ENCODE results near the gene DOCK1.

Gene DOCK1

GRCh38 chr10:127043301-127043700 is 138.1 kb downstream of the DOCK1 start:
- no peak for DNase-seq

GRCh38 chr10:127044186-127044585 is 139.0 kb downstream of the DOCK1 start:
- DNase-seq, result no peak

- DNase-seq, result no peak
These were observed 142.0 kb downstream of the DOCK1 start for GRCh38 chr10:127046975-127047877.

- DNase-seq, result no peak
These were observed 142.6 kb downstream of the DOCK1 start for GRCh38 chr10:127047878-127048238.

- no peak for DNase-seq
These were observed 143.4 kb downstream of the DOCK1 start for GRCh38 chr10:127048630-127049029.

- DNase-seq, result no peak
These were observed 146.8 kb downstream of the DOCK1 start for GRCh38 chr10:127052001-127052400.

- DNase-seq, result no peak
These were observed 150.0 kb downstream of the DOCK1 start for GRCh38 chr10:127055263-127055662.

GRCh38 chr10:127059314-127059713 is 154.1 kb downstream of the DOCK1 start:
- DNase-seq, result no peak

GRCh38 chr10:127063762-127064161 is 158.5 kb downstream of the DOCK1 start:
- DNase-seq, result no peak

GRCh38 chr10:127064474-127064873 is 159.2 kb downstream of the DOCK1 start:
- DNase-seq, result no peak

- DNase-seq, result no peak
These were observed 162.4 kb downstream of the DOCK1 start for GRCh38 chr10:127067542-127068194.

- no peak for DNase-seq
These were observed 163.3 kb downstream of the DOCK1 start for GRCh38 chr10:127068485-127068884.

GRCh38 chr10:127069436-127069835 is 164.2 kb downstream of the DOCK1 start:
- no peak for DNase-seq

GRCh38 chr10:127071126-127071525 is 165.9 kb downstream of the DOCK1 start:
- DNase-seq, result no peak

- no peak for DNase-seq
These were observed 168.4 kb downstream of the DOCK1 start for GRCh38 chr10:127073666-127074065.

GRCh38 chr10:127079392-127079791 is 174.2 kb downstream of the DOCK1 start:
- DNase-seq, result no peak

- DNase-seq, result no peak
These were observed 175.1 kb downstream of the DOCK1 start for GRCh38 chr10:127080317-127080716.

GRCh38 chr10:127081851-127082345 is 176.7 kb downstream of the DOCK1 start:
- DNase-seq, result no peak

GRCh38 chr10:127082651-127083050 is 177.4 kb downstream of the DOCK1 start:
- DNase-seq, result no peak

GRCh38 chr10:127085957-127086356 is 180.7 kb downstream of the DOCK1 start:
- no peak for DNase-seq

- no peak for DNase-seq
These were observed 183.7 kb downstream of the DOCK1 start for GRCh38 chr10:127088908-127089307.

GRCh38 chr10:127089446-127089845 is 184.2 kb downstream of the DOCK1 start:
- DNase-seq, result no peak

- no peak for DNase-seq
These were observed 184.9 kb downstream of the DOCK1 start for GRCh38 chr10:127090138-127090537.

GRCh38 chr10:127091354-127091753 is 186.1 kb downstream of the DOCK1 start:
- DNase-seq, result no peak
